Transverse colon (tissue), 3 donors: ENCODE measurements around the gene ARHGEF11.

Experiments
- CTCF ChIP-seq, 5 experiments: fragments of 200-600 bp in 3 of 5; fragments of 450-650 bp in 2 of 5; sonication (generic) in 3 of 5; IDR thresholded peaks; 1 replicate in 2 of 5; 2 replicates in 3 of 5; pipeline ENCODE4 v1.5.1; 2016 to 2017; ENCODE audit warnings: antibody characterized with exemption in 5 of 5, inconsistent platforms in 3 of 5, mild to moderate bottlenecking in 2 of 5, moderate library complexity in 1 of 5
- EP300 ChIP-seq: sonication (generic); formaldehyde crosslinking; IDR thresholded peaks from one replicate; pipeline ENCODE4 v1.6.1; 2017; ENCODE audit warnings: antibody characterized with exemption, low read depth
- POLR2A ChIP-seq: fragments of 450-650 bp; IDR thresholded peaks from one replicate; pipeline ENCODE4 v1.6.1; 2016; ENCODE audit warnings: antibody characterized with exemption, mild to moderate bottlenecking, moderate library complexity

- no peak for TF ChIP-seq POLR2A
- TF ChIP-seq EP300, result no peak
- no peak for TF ChIP-seq CTCF (IDR thresholded peaks at IDR 0.05)
Measured at GRCh38 chr1:156886583-156887281, 158.8 kb downstream of the ARHGEF11 start.
